ENCODE results near the gene OPN1LW. TPM values are rescaled to one million over a fixed set of nuclear protein-coding genes. Genes with fewer than 3 reads are reported as not detected.
"Not testable (repeated sequence)": the region's sequence is repeated elsewhere in the genome, so short reads cannot be mapped to it uniquely, and the experiment has no call there.

OPN1LW gene
- total and polyA plus RNA-seq, 2 donors (not counting 1 experiment from before 2014, with no cell fraction given) = not detected

- H3K4me3 ChIP-seq (ENCODE audit: control extremely low read depth in 1 of 5, extremely low read depth in 1 of 5, insufficient read depth in 1 of 5, low read depth in 2 of 5, low read length in 4 of 5); H3K27ac ChIP-seq (ENCODE audit: low read length in 2 of 2); H3K27ac Mint-ChIP-seq; H3K9me3 Mint-ChIP-seq (ENCODE audit: insufficient read depth); ATAC-seq (ENCODE audit: low read depth); H3K36me3 ChIP-seq (replicated peaks in 1 of 2; ENCODE audit: control extremely low read depth in 1 of 2, control insufficient read depth in 1 of 2, extremely low read depth in 1 of 2, insufficient read depth in 2 of 2, low read length in 1 of 2); CTCF ChIA-PET; H4K20me1 ChIP-seq (ENCODE audit: control insufficient read depth, insufficient read depth, low read length, poor library complexity, severe bottlenecking); H3K9ac ChIP-seq (ENCODE audit: low read length); DNase-seq; H2AFZ ChIP-seq (ENCODE audit: insufficient read depth, low read depth, low read length, poor library complexity, severe bottlenecking); H3K4me1 ChIP-seq (ENCODE audit: control insufficient read depth in 2 of 2, insufficient read depth in 2 of 2, low read length in 2 of 2); H3K9me3 ChIP-seq (ENCODE audit: control extremely low read depth in 1 of 3, control insufficient read depth in 2 of 3, insufficient read depth in 1 of 3, low read length in 2 of 3); H3K4me1 Mint-ChIP-seq; H3K27me3 ChIP-seq (replicated peaks in 1 of 4; ENCODE audit: control extremely low read depth in 1 of 4, control insufficient read depth in 3 of 4, insufficient read depth in 4 of 4, low read length in 3 of 4); intact Hi-C loops (cut with micrococcal nuclease); POLR2A ChIA-PET; H3K27me3 Mint-ChIP-seq; H3K79me2 ChIP-seq (ENCODE audit: control insufficient read depth, insufficient read depth, low read length); H3K4me2 ChIP-seq (replicated peaks; ENCODE audit: low read depth, low read length, poor library complexity, severe bottlenecking); H3K4me3 Mint-ChIP-seq: not testable (repeated sequence)
- WGBS (ENCODE audit: insufficient coverage) = no CpG with 5 or more reads among the region's 14 CpGs
Observed at GRCh38 chrX:154182296-154182695, 38.3 kb downstream of the OPN1LW start, which contains the start of gene OPN1MW. OPN1MW (plus strand) TSS chrX:154182596; CDS start chrX:154182678, 82 bp downstream.

GRCh38 chrX:154183794-154184193 lies 39.8 kb downstream of the OPN1LW start:
- H3K4me1 Mint-ChIP-seq; H3K4me3 ChIP-seq (ENCODE audit: control extremely low read depth in 1 of 5, extremely low read depth in 1 of 5, insufficient read depth in 1 of 5, low read depth in 2 of 5, low read length in 4 of 5); H3K27ac ChIP-seq (ENCODE audit: low read length in 2 of 2); H3K27ac Mint-ChIP-seq; H4K20me1 ChIP-seq (ENCODE audit: control insufficient read depth, insufficient read depth, low read length, poor library complexity, severe bottlenecking); H3K36me3 ChIP-seq (replicated peaks in 1 of 2; ENCODE audit: control extremely low read depth in 1 of 2, control insufficient read depth in 1 of 2, extremely low read depth in 1 of 2, insufficient read depth in 2 of 2, low read length in 1 of 2); H3K9ac ChIP-seq (ENCODE audit: low read length); H3K4me2 ChIP-seq (replicated peaks; ENCODE audit: low read depth, low read length, poor library complexity, severe bottlenecking); POLR2A ChIA-PET; CTCF ChIA-PET; intact Hi-C loops (cut with micrococcal nuclease); DNase-seq; H2AFZ ChIP-seq (ENCODE audit: insufficient read depth, low read depth, low read length, poor library complexity, severe bottlenecking); H3K4me1 ChIP-seq (ENCODE audit: control insufficient read depth in 2 of 2, insufficient read depth in 2 of 2, low read length in 2 of 2); H3K9me3 ChIP-seq (ENCODE audit: control extremely low read depth in 1 of 3, control insufficient read depth in 2 of 3, insufficient read depth in 1 of 3, low read length in 2 of 3); H3K27me3 ChIP-seq (replicated peaks in 1 of 4; ENCODE audit: control extremely low read depth in 1 of 4, control insufficient read depth in 3 of 4, insufficient read depth in 4 of 4, low read length in 3 of 4); H3K79me2 ChIP-seq (ENCODE audit: control insufficient read depth, insufficient read depth, low read length); H3K4me3 Mint-ChIP-seq; ATAC-seq (ENCODE audit: low read depth); H3K27me3 Mint-ChIP-seq; H3K9me3 Mint-ChIP-seq (ENCODE audit: insufficient read depth): not testable (repeated sequence)
- WGBS (ENCODE audit: insufficient coverage) = no CpG with 5 or more reads among the region's 8 CpGs

GRCh38 chrX:154192846-154193245 lies 48.8 kb downstream of the OPN1LW start:
- no CpG with 5 or more reads among the region's 8 CpGs for WGBS (ENCODE audit: insufficient coverage)
- intact Hi-C loops (cut with micrococcal nuclease); H2AFZ ChIP-seq (ENCODE audit: insufficient read depth, low read depth, low read length, poor library complexity, severe bottlenecking); H3K36me3 ChIP-seq (replicated peaks in 1 of 2; ENCODE audit: control extremely low read depth in 1 of 2, control insufficient read depth in 1 of 2, extremely low read depth in 1 of 2, insufficient read depth in 2 of 2, low read length in 1 of 2); ATAC-seq (ENCODE audit: low read depth); H3K27me3 Mint-ChIP-seq; H3K27ac ChIP-seq (ENCODE audit: low read length in 2 of 2); H3K27me3 ChIP-seq (replicated peaks in 1 of 4; ENCODE audit: control extremely low read depth in 1 of 4, control insufficient read depth in 3 of 4, insufficient read depth in 4 of 4, low read length in 3 of 4); H3K27ac Mint-ChIP-seq; H3K4me1 ChIP-seq (ENCODE audit: control insufficient read depth in 2 of 2, insufficient read depth in 2 of 2, low read length in 2 of 2); DNase-seq; H3K9me3 ChIP-seq (ENCODE audit: control extremely low read depth in 1 of 3, control insufficient read depth in 2 of 3, insufficient read depth in 1 of 3, low read length in 2 of 3); H3K9me3 Mint-ChIP-seq (ENCODE audit: insufficient read depth); H3K4me3 ChIP-seq (ENCODE audit: control extremely low read depth in 1 of 5, extremely low read depth in 1 of 5, insufficient read depth in 1 of 5, low read depth in 2 of 5, low read length in 4 of 5); H4K20me1 ChIP-seq (ENCODE audit: control insufficient read depth, insufficient read depth, low read length, poor library complexity, severe bottlenecking); POLR2A ChIA-PET; H3K4me2 ChIP-seq (replicated peaks; ENCODE audit: low read depth, low read length, poor library complexity, severe bottlenecking); CTCF ChIA-PET; H3K9ac ChIP-seq (ENCODE audit: low read length); H3K79me2 ChIP-seq (ENCODE audit: control insufficient read depth, insufficient read depth, low read length); H3K4me3 Mint-ChIP-seq; H3K4me1 Mint-ChIP-seq: not testable (repeated sequence)

- no CpG with 5 or more reads among the region's 2 CpGs for whole genome bisulfite sequencing (ENCODE audit: insufficient coverage)
- H4K20me1 ChIP-seq (ENCODE audit: control insufficient read depth, insufficient read depth, low read length, poor library complexity, severe bottlenecking); H3K4me1 ChIP-seq (ENCODE audit: control insufficient read depth in 2 of 2, insufficient read depth in 2 of 2, low read length in 2 of 2); H3K4me3 Mint-ChIP-seq; H3K4me2 ChIP-seq (replicated peaks; ENCODE audit: low read depth, low read length, poor library complexity, severe bottlenecking); H3K9me3 ChIP-seq (ENCODE audit: control extremely low read depth in 1 of 3, control insufficient read depth in 2 of 3, insufficient read depth in 1 of 3, low read length in 2 of 3); intact Hi-C loops (cut with micrococcal nuclease); ATAC-seq (ENCODE audit: low read depth); POLR2A ChIA-PET; H3K27ac Mint-ChIP-seq; H3K4me3 ChIP-seq (ENCODE audit: control extremely low read depth in 1 of 5, extremely low read depth in 1 of 5, insufficient read depth in 1 of 5, low read depth in 2 of 5, low read length in 4 of 5); CTCF ChIA-PET; DNase-seq; H3K27me3 Mint-ChIP-seq; H3K9me3 Mint-ChIP-seq (ENCODE audit: insufficient read depth); H3K36me3 ChIP-seq (replicated peaks in 1 of 2; ENCODE audit: control extremely low read depth in 1 of 2, control insufficient read depth in 1 of 2, extremely low read depth in 1 of 2, insufficient read depth in 2 of 2, low read length in 1 of 2); H2AFZ ChIP-seq (ENCODE audit: insufficient read depth, low read depth, low read length, poor library complexity, severe bottlenecking); H3K9ac ChIP-seq (ENCODE audit: low read length); H3K27me3 ChIP-seq (replicated peaks in 1 of 4; ENCODE audit: control extremely low read depth in 1 of 4, control insufficient read depth in 3 of 4, insufficient read depth in 4 of 4, low read length in 3 of 4); H3K79me2 ChIP-seq (ENCODE audit: control insufficient read depth, insufficient read depth, low read length); H3K27ac ChIP-seq (ENCODE audit: low read length in 2 of 2); H3K4me1 Mint-ChIP-seq: not testable (repeated sequence)
Observed at GRCh38 chrX:154194316-154194715, 50.3 kb downstream of the OPN1LW start.

All from B cell (primary cell).